ENCODE data around the gene SLC23A3. TPM values are rescaled to one million over a fixed set of nuclear protein-coding genes. Genes with fewer than 3 reads are reported as not detected.

Gene SLC23A3
- total RNA-seq, 2 experiments from 2014 or later = 2.7 to 6.7 TPM

- no TSS peak for BruUV-seq (replicated peaks)
- Histone ChIP-seq H3K4me2 (ENCODE audit: low read length) (no peak overlapping the region), H3K27ac (ENCODE audit: low read depth, low read length, poor library complexity, severe bottlenecking) (no peak overlapping the region), H3K79me2 (ENCODE audit: insufficient read depth, low read depth, low read length) (no peaks in the 10 kb centered on the region), H4K20me1 (ENCODE audit: insufficient read depth, low read length) (no peaks in the 10 kb centered on the region), H3K9me2 (ENCODE audit: insufficient read depth, low read length) (no peaks in the 10 kb centered on the region), H3K4me3 (ENCODE audit: low read depth, low read length, poor library complexity, severe bottlenecking) (no peak overlapping the region), H3K4me1 (ENCODE audit: insufficient read depth, low read length, poor library complexity, severe bottlenecking) (no peaks in the 10 kb centered on the region), H2AFZ (ENCODE audit: low read length) (no peak overlapping the region), H3K36me3 (ENCODE audit: insufficient read depth, low read length) (no peaks in the 10 kb centered on the region), H3K9me3 (ENCODE audit: low read length) (no peaks in the 10 kb centered on the region)
- TF ChIP-seq, protein P1, sequence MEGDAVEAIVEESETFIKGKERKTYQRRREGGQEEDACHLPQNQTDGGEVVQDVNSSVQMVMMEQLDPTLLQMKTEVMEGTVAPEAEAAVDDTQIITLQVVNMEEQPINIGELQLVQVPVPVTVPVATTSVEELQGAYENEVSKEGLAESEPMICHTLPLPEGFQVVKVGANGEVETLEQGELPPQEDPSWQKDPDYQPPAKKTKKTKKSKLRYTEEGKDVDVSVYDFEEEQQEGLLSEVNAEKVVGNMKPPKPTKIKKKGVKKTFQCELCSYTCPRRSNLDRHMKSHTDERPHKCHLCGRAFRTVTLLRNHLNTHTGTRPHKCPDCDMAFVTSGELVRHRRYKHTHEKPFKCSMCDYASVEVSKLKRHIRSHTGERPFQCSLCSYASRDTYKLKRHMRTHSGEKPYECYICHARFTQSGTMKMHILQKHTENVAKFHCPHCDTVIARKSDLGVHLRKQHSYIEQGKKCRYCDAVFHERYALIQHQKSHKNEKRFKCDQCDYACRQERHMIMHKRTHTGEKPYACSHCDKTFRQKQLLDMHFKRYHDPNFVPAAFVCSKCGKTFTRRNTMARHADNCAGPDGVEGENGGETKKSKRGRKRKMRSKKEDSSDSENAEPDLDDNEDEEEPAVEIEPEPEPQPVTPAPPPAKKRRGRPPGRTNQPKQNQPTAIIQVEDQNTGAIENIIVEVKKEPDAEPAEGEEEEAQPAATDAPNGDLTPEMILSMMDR (conservative IDR thresholded peaks at IDR 0.05; ENCODE audit: low read length) = no peak
- no peak for TF ChIP-seq EZH2phosphoT487 (IDR thresholded peaks at IDR 0.05; ENCODE audit: borderline replicate concordance, low read depth, low read length)
- intact Hi-C loops (cut with micrococcal nuclease; ENCODE audit: unreplicated experiment) = no loop called here
- DNase-seq (ENCODE audit: low spot score) = no peak
- ChIA-PET POLR2A (interaction anchor here (0.8 kb wide), 1 partner anchor 60 kb away, joined by 3 read pairs; no protein-coding TSS in a partner anchor), CTCF (ENCODE audit: unreplicated experiment) (interaction anchor here (0.5 to 0.8 kb wide), 4 partner anchors 10 to 203 kb away, joined by 3 to 7 read pairs (median 3); no protein-coding TSS in a partner anchor)
Measured at GRCh38 chr2:219120082-219120481, 49.7 kb downstream of the SLC23A3 start.

DNA sequence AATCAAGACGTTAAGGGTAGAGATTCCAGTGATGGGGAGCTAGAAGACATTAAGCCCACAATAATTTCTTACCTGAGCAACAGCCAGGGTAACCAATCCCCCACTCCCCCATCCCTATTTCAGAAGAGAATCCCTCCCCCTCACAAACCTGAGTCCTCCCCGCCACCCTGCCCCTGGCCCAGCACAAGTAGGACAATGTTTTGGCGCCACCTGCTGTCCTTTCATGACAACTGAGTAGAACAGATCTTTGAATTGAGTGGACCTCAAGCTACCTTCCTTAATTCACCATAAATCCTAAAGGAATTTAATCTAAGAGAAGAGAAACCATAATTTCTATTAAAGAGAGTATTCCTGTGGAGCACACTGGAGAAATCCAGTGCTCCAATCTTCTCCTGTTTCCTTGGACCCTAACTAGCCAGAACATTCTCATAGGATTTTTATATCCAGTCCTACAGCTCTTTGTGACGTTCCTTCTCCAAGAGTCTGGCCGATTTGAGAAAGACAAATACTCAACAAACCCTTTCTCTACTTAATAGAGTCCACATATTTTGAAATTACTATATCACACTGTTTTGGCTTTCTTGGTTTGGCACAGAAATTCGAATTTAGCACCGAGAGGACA is 50.3 kb downstream of the SLC23A3 start:
- intact Hi-C loops (cut with micrococcal nuclease; ENCODE audit: unreplicated experiment) = loop anchor here (1.0 kb wide), 3 partner anchors 46 to 90 kb away; no protein-coding TSS in a partner anchor
- Histone ChIP-seq H4K20me1 (ENCODE audit: insufficient read depth, low read length) (no peaks in the 10 kb centered on the region), H3K4me2 (ENCODE audit: low read length) (no peak overlapping the region), H3K36me3 (ENCODE audit: insufficient read depth, low read length) (no peaks in the 10 kb centered on the region), H3K79me2 (ENCODE audit: insufficient read depth, low read depth, low read length) (no peaks in the 10 kb centered on the region), H3K4me1 (ENCODE audit: insufficient read depth, low read length, poor library complexity, severe bottlenecking) (no peaks in the 10 kb centered on the region), H3K9me3 (ENCODE audit: low read length) (no peaks in the 10 kb centered on the region), H3K9me2 (ENCODE audit: insufficient read depth, low read length) (no peaks in the 10 kb centered on the region), H3K4me3 (ENCODE audit: low read depth, low read length, poor library complexity, severe bottlenecking) (no peak overlapping the region), H3K27ac (ENCODE audit: low read depth, low read length, poor library complexity, severe bottlenecking) (no peak overlapping the region), H2AFZ (ENCODE audit: low read length) (no peak overlapping the region)
- TF ChIP-seq, protein P1 (conservative IDR thresholded peaks at IDR 0.05; ENCODE audit: low read length) = peak; percentile 92
- TF ChIP-seq EZH2phosphoT487 (IDR thresholded peaks at IDR 0.05; ENCODE audit: borderline replicate concordance, low read depth, low read length) = no peak
- DNase-seq (ENCODE audit: low spot score) = peak; percentile 62
- ChIA-PET CTCF (ENCODE audit: unreplicated experiment) (interaction anchor here (0.5 to 0.8 kb wide), 5 partner anchors 9 to 203 kb away, joined by 3 to 7 read pairs (median 3); no protein-coding TSS in a partner anchor), POLR2A (interaction anchor here (0.8 kb wide), 1 partner anchor 60 kb away, joined by 3 read pairs; no protein-coding TSS in a partner anchor)
- no TSS peak for BruUV-seq (replicated peaks)

- H3K4me1 ChIP-seq (ENCODE audit: insufficient read depth, low read length, poor library complexity, severe bottlenecking) = no peaks in the 10 kb centered on the region
- intact Hi-C loops (cut with micrococcal nuclease; ENCODE audit: unreplicated experiment) = no loop called here
- POLR2A ChIA-PET = no interaction called here
Measured at GRCh38 chr2:219118504-219118903, 51.3 kb downstream of the SLC23A3 start.

More at GRCh38 chr2:219118504-219118903, 51.3 kb downstream of the SLC23A3 start:
- no peak overlapping the region for H3K4me2 ChIP-seq (ENCODE audit: low read length)
- TF ChIP-seq, protein P1 (conservative IDR thresholded peaks at IDR 0.05; ENCODE audit: low read length) = no peak
- TF ChIP-seq EZH2phosphoT487 (IDR thresholded peaks at IDR 0.05; ENCODE audit: borderline replicate concordance, low read depth, low read length) = no peak
- H3K4me3 ChIP-seq (ENCODE audit: low read depth, low read length, poor library complexity, severe bottlenecking) = no peak overlapping the region
- H2AFZ ChIP-seq (ENCODE audit: low read length) = no peak overlapping the region
- no peaks in the 10 kb centered on the region for H3K9me2 ChIP-seq (ENCODE audit: insufficient read depth, low read length)
- no peaks in the 10 kb centered on the region for H3K36me3 ChIP-seq (ENCODE audit: insufficient read depth, low read length)
- H3K27ac ChIP-seq (ENCODE audit: low read depth, low read length, poor library complexity, severe bottlenecking) = no peak overlapping the region
- CTCF ChIA-PET (ENCODE audit: unreplicated experiment) = interaction anchor here (0.6 kb wide), 1 partner anchor 113 kb away, joined by 7 read pairs; no protein-coding TSS in a partner anchor
- no peaks in the 10 kb centered on the region for H3K9me3 ChIP-seq (ENCODE audit: low read length)
- DNase-seq (ENCODE audit: low spot score) = no peak
- no peaks in the 10 kb centered on the region for H4K20me1 ChIP-seq (ENCODE audit: insufficient read depth, low read length)
- H3K79me2 ChIP-seq (ENCODE audit: insufficient read depth, low read depth, low read length) = no peaks in the 10 kb centered on the region
- no TSS peak for BruUV-seq (replicated peaks)

All from OCI-LY7 (cell line).